ENCODE measurements around the gene IFNGR1.
A peak's percentile ranks its signal among the peaks of the same experiment; 100 is the strongest.
"Not testable (repeated sequence)": the region's sequence is repeated elsewhere in the genome, so short reads cannot be mapped to it uniquely, and the experiment has no call there.

IFNGR1 gene

GRCh38 chr6:137235686-137236085, 16.5 kb upstream of the IFNGR1 start:
- no peak for DNase-seq

GRCh38 chr6:137233911-137234863, 15.0 kb upstream of the IFNGR1 start:
- peak; percentile 78 for DNase-seq

- no peak for DNase-seq
These were observed 12.7 kb upstream of the IFNGR1 start for GRCh38 chr6:137231895-137232294.

- no peak for DNase-seq
These were observed 11.9 kb upstream of the IFNGR1 start for GRCh38 chr6:137230956-137231555.

- DNase-seq, result no peak
These were observed 11.4 kb upstream of the IFNGR1 start for GRCh38 chr6:137230547-137230946.

GRCh38 chr6:137229075-137229759, 10.0 kb upstream of the IFNGR1 start:
- DNase-seq, result no peak

- no peak for DNase-seq
These were observed 8.7 kb upstream of the IFNGR1 start for GRCh38 chr6:137227871-137228302.

- no peak for DNase-seq
These were observed 7.5 kb upstream of the IFNGR1 start for GRCh38 chr6:137226697-137227096.

- no peak for DNase-seq
These were observed 5.6 kb upstream of the IFNGR1 start for GRCh38 chr6:137224799-137225198.

GRCh38 chr6:137223370-137224131, 4.4 kb upstream of the IFNGR1 start:
- DNase-seq, result no peak

GRCh38 chr6:137222381-137222780, 3.2 kb upstream of the IFNGR1 start:
- no peak for DNase-seq

GRCh38 chr6:137219664-137220252, 573 bp upstream of the IFNGR1 start:
- DNase-seq, result no peak

GRCh38 chr6:137218473-137218916, 690 bp downstream of the IFNGR1 start:
- no peak for DNase-seq

GRCh38 chr6:137217801-137218472, 1.2 kb downstream of the IFNGR1 start:
- peak; percentile 28 for DNase-seq

- DNase-seq, result no peak
These were observed 2.2 kb downstream of the IFNGR1 start for GRCh38 chr6:137216875-137217553.

GRCh38 chr6:137216106-137216505, 3.1 kb downstream of the IFNGR1 start:
- no peak for DNase-seq

GRCh38 chr6:137215630-137216029, 3.6 kb downstream of the IFNGR1 start:
- not testable (repeated sequence) for DNase-seq

- DNase-seq, result no peak
These were observed 4.3 kb downstream of the IFNGR1 start for GRCh38 chr6:137214931-137215330.

- DNase-seq, result no peak
These were observed 5.4 kb downstream of the IFNGR1 start for GRCh38 chr6:137213813-137214212.

- DNase-seq, result no peak
These were observed 5.8 kb downstream of the IFNGR1 start for GRCh38 chr6:137213331-137213740.

- DNase-seq, result no peak
These were observed 7.3 kb downstream of the IFNGR1 start for GRCh38 chr6:137211910-137212309.
